Fibroblast of skin of left biceps (primary cell): Measurements from ENCODE around the gene TEX9.
"Not testable (repeated sequence)": the region's sequence is repeated elsewhere in the genome, so short reads cannot be mapped to it uniquely, and the experiment has no call there.

ENCODE experiments used
- DNase-seq, 2 experiments: peaks; one replicate each; pipeline ENCODE4 v3.0.0-alpha.2; 2013; ENCODE audit warnings: low read depth in 2 of 2

The TEX9 gene

GRCh38 chr15:56366211-56366610 is 985 bp downstream of the TEX9 start:
- DNase-seq = no peak

- no peak for DNase-seq
Observed at GRCh38 chr15:56367156-56367555, 1.9 kb downstream of the TEX9 start.

- no peak for DNase-seq
Observed at GRCh38 chr15:56369234-56369633, 4.0 kb downstream of the TEX9 start.

GRCh38 chr15:56371495-56372147 is 6.4 kb downstream of the TEX9 start:
- DNase-seq = no peak

- not testable (repeated sequence) for DNase-seq
Observed at GRCh38 chr15:56374693-56375092, 9.5 kb downstream of the TEX9 start.

GRCh38 chr15:56377822-56378221 is 12.6 kb downstream of the TEX9 start:
- not testable (repeated sequence) for DNase-seq

GRCh38 chr15:56383010-56383409 is 17.8 kb downstream of the TEX9 start:
- DNase-seq = no peak

GRCh38 chr15:56385908-56386307 is 20.7 kb downstream of the TEX9 start:
- DNase-seq = no peak

GRCh38 chr15:56390739-56391267 is 25.6 kb downstream of the TEX9 start:
- DNase-seq = peak; percentile 23 to 29

- DNase-seq = no peak
Observed at GRCh38 chr15:56393277-56393676, 28.1 kb downstream of the TEX9 start.

- no peak for DNase-seq
Observed at GRCh38 chr15:56394909-56395308, 29.7 kb downstream of the TEX9 start.

- DNase-seq = not testable (repeated sequence)
Observed at GRCh38 chr15:56397325-56397724, 32.1 kb downstream of the TEX9 start.

GRCh38 chr15:56399209-56399608 is 34.0 kb downstream of the TEX9 start:
- DNase-seq = not testable (repeated sequence)

- DNase-seq = no peak
Observed at GRCh38 chr15:56410721-56411120, 45.5 kb downstream of the TEX9 start.

- no peak for DNase-seq
Observed at GRCh38 chr15:56411122-56411749, 46.0 kb downstream of the TEX9 start.

GRCh38 chr15:56413114-56413733 is 48.0 kb downstream of the TEX9 start:
- not testable (repeated sequence) for DNase-seq

- no peak for DNase-seq
Observed at GRCh38 chr15:56425276-56425675, 60.0 kb downstream of the TEX9 start.

- no peak for DNase-seq
Observed at GRCh38 chr15:56425976-56426375, 60.8 kb downstream of the TEX9 start.

GRCh38 chr15:56428821-56429458 is 63.7 kb downstream of the TEX9 start:
- DNase-seq = no peak

- DNase-seq = no peak
Observed at GRCh38 chr15:56432304-56432703, 67.1 kb downstream of the TEX9 start.

- no peak for DNase-seq
Observed at GRCh38 chr15:56440214-56440770, 75.1 kb downstream of the TEX9 start.

GRCh38 chr15:56442354-56442753 is 77.1 kb downstream of the TEX9 start:
- no peak for DNase-seq
